Gastroesophageal sphincter (tissue), 3 donors: ENCODE data around the gene C1QTNF1.

ENCODE experiments used
- CTCF ChIP-seq, 4 experiments: fragments of 200-600 bp in 2 of 4; fragments of 450-650 bp in 2 of 4; sonication (generic) in 1 of 4; IDR thresholded peaks; one replicate each; pipeline ENCODE4 v1.5.1; 2017 to 2019; ENCODE audit warnings: antibody characterized with exemption in 4 of 4, mild to moderate bottlenecking in 2 of 4, moderate library complexity in 2 of 4
- EP300 ChIP-seq: sonication (generic); formaldehyde crosslinking; IDR thresholded peaks from one replicate; pipeline ENCODE4 v1.6.1; 2017; ENCODE audit warnings: antibody characterized with exemption, mild to moderate bottlenecking
- POLR2AphosphoS5 ChIP-seq: sonication (generic); formaldehyde crosslinking; IDR thresholded peaks from one replicate; pipeline ENCODE4 v1.6.1; 2017; ENCODE audit warnings: antibody characterized with exemption

GRCh38 chr17:79007504-79008381, 16.2 kb upstream of the C1QTNF1 start:
- TF ChIP-seq EP300, result no peak
- TF ChIP-seq CTCF (IDR thresholded peaks at IDR 0.05), result no peak
- TF ChIP-seq POLR2AphosphoS5, result no peak
